HCT116 (cell line): ENCODE data around the gene SSU72. TPM values are rescaled to one million over a fixed set of nuclear protein-coding genes. Genes with fewer than 3 reads are reported as not detected.

Source experiments
- ATAC-seq: fragments of 200-7000 bp; cut with Tn5 transposase; 2 replicates; pipeline ENCODE4 v1.9.1; 2020; ENCODE audit warnings: mild to moderate bottlenecking, moderate library complexity
- BruUV-seq: library from RNA; stranded (reverse); fragments of 400-500 nt; replicated peaks from 2 replicates; lab custom pipeline; 2021; lab: Mats Ljungman, UMichigan
- CTCF ChIA-PET: fragments of 300-600 bp; sonication (Branson Sonifier 250); formaldehyde crosslinking; loops from one replicate; lab custom pipeline; 2021; ENCODE audit warnings: antibody characterized with exemption; lab: Charles Lee
- POLR2A ChIA-PET: fragments of 300-600, 350-600 bp; sonication (Branson Sonifier 250); formaldehyde crosslinking; loops from one replicate; lab custom pipeline; 2021; ENCODE audit warnings: antibody characterized with exemption; lab: Charles Lee
- RAD21 ChIA-PET, 2 experiments: fragments of 300-600 bp; sonication (Branson Sonifier 250); formaldehyde crosslinking; loops; one replicate each; lab custom pipeline; 2023; ENCODE audit warnings: low total read pairs in 2 of 2; ENCODE audit not compliant: uncharacterized antibody in 2 of 2, unreplicated experiment in 2 of 2, low non-redundant PET in 1 of 2; lab: Charles Lee
- DNase-seq: peaks from one replicate; pipeline ENCODE4 v3.0.0-alpha.2; 2010; ENCODE audit warnings: low read depth, low spot score
- H2AFZ ChIP-seq: fragments of 200-600 bp; shearing (Covaris generic), sonication (generic); 2 replicates; pipeline ENCODE4 v1.6.1; 2017; ENCODE audit warnings: low read depth, mixed run types, mixed read lengths, antibody characterized with exemption, low read length; ENCODE audit not compliant: poor library complexity, severe bottlenecking
- H3K27ac ChIP-seq: 2 replicates; pipeline ENCODE4 v1.5.1; 2012; ENCODE audit warnings: low read depth, low read length
- H3K27me3 ChIP-seq: fragments of 200-600 bp; sonication (generic); 2 replicates; pipeline ENCODE4 v1.6.1; 2016; ENCODE audit warnings: mixed run types, low read length, mixed read lengths; ENCODE audit not compliant: insufficient read depth
- H3K36me3 ChIP-seq, 2 experiments: fragments of 200-500 bp in 1 of 2; fragments of 200-600 bp in 1 of 2; sonication (Bioruptor generic) in 1 of 2; sonication (generic) in 1 of 2; 2 replicates each; pipeline versions ENCODE4 v1.5.1 to v1.6.1; 2014 to 2016; ENCODE audit warnings: low read length in 2 of 2, inconsistent platforms in 1 of 2, mixed read lengths in 1 of 2, mixed run types in 1 of 2; ENCODE audit not compliant: insufficient read depth in 2 of 2, control insufficient read depth in 1 of 2
- H3K4me1 ChIP-seq, 2 experiments: fragments of 200-600 bp in 1 of 2; sonication (generic) in 1 of 2; 2 replicates each; pipeline versions ENCODE4 v1.5.1 to v1.6.1; 2012 to 2017; ENCODE audit warnings: low read length in 2 of 2, inconsistent platforms in 1 of 2, mild to moderate bottlenecking in 1 of 2, mixed read lengths in 1 of 2, mixed run types in 1 of 2, moderate library complexity in 1 of 2; ENCODE audit not compliant: insufficient read depth in 2 of 2, control insufficient read depth in 1 of 2
- H3K4me2 ChIP-seq: fragments of 200-600 bp; sonication (generic); 2 replicates; pipeline ENCODE4 v1.6.1; 2017; ENCODE audit warnings: mixed run types, low read length, mixed read lengths
- H3K4me3 ChIP-seq, 2 experiments: fragments of 200-600 bp in 1 of 2; sonication (generic) in 1 of 2; replicated peaks in 1 of 2; 2 replicates each; pipeline ENCODE4 v1.5.1; 2011 to 2016; ENCODE audit warnings: low read length in 2 of 2, control low read depth in 1 of 2, low read depth in 1 of 2, mild to moderate bottlenecking in 1 of 2, mixed read lengths in 1 of 2, mixed run types in 1 of 2
- H3K79me2 ChIP-seq: fragments of 200-600 bp; sonication (generic); 2 replicates; pipeline ENCODE4 v1.6.1; 2017; ENCODE audit warnings: mild to moderate bottlenecking, mixed run types, low read length, moderate library complexity, mixed read lengths; ENCODE audit not compliant: insufficient read depth
- H3K9ac ChIP-seq: fragments of 200-600 bp; sonication (generic); 2 replicates; pipeline ENCODE4 v1.6.1; 2016; ENCODE audit warnings: low read length, mixed read lengths
- H3K9me2 ChIP-seq: fragments of 200-600 bp; sonication (generic), shearing (Covaris generic); 2 replicates; pipeline ENCODE4 v1.6.1; 2017; ENCODE audit warnings: mixed run types, mild to moderate bottlenecking, moderate library complexity; ENCODE audit not compliant: insufficient read depth
- H3K9me3 ChIP-seq, 2 experiments: fragments of 200-500 bp in 1 of 2; fragments of 200-600 bp in 1 of 2; sonication (Bioruptor generic) in 1 of 2; sonication (generic) in 1 of 2; 2 replicates each; pipeline ENCODE4 v1.6.1; 2014 to 2017; ENCODE audit warnings: low read length in 2 of 2, mixed read lengths in 2 of 2, inconsistent platforms in 1 of 2, low read depth in 1 of 2, mild to moderate bottlenecking in 1 of 2, mixed run types in 1 of 2, moderate library complexity in 1 of 2; ENCODE audit not compliant: control insufficient read depth in 1 of 2, insufficient read depth in 1 of 2
- H4K20me1 ChIP-seq: fragments of 200-600 bp; sonication (generic), shearing (Covaris generic); 2 replicates; pipeline ENCODE4 v1.6.1; 2017; ENCODE audit warnings: mixed run types, mild to moderate bottlenecking, moderate library complexity; ENCODE audit not compliant: insufficient read depth
- CBX3 ChIP-seq: IDR thresholded peaks from 2 replicates; pipeline ENCODE4 v1.6.1; 2012; ENCODE audit warnings: low read depth
- CTCF ChIP-seq, 3 experiments: fragments of 200-600 bp in 1 of 3; sonication (generic) in 1 of 3; IDR thresholded peaks in 2 of 3; conservative IDR thresholded peaks in 1 of 3; 2 replicates each; pipeline ENCODE4 v1.5.1; 2012 to 2017; ENCODE audit warnings: low read depth in 2 of 3, low read length in 2 of 3, antibody characterized with exemption in 1 of 3, borderline replicate concordance in 1 of 3, control low read depth in 1 of 3, mild to moderate bottlenecking in 1 of 3, mixed read lengths in 1 of 3, mixed run types in 1 of 3, moderate library complexity in 1 of 3; ENCODE audit not compliant: insufficient read depth in 1 of 3
- EGR1 ChIP-seq: IDR thresholded peaks from 2 replicates; pipeline ENCODE4 v1.6.1; 2012; ENCODE audit warnings: low read depth
- ELF1 ChIP-seq: IDR thresholded peaks from 2 replicates; pipeline ENCODE4 v1.6.1; 2012; ENCODE audit warnings: low read depth, borderline replicate concordance
- EZH2 ChIP-seq: fragments of 200-600 bp; sonication (generic); IDR thresholded peaks from 2 replicates; pipeline ENCODE4 v1.6.1; 2017; ENCODE audit warnings: antibody characterized with exemption, mixed run types
- MAX ChIP-seq: IDR thresholded peaks from 2 replicates; pipeline ENCODE4 v1.6.1; 2012
- POLR2A ChIP-seq: IDR thresholded peaks from 2 replicates; pipeline ENCODE4 v1.7.0; 2011; ENCODE audit warnings: borderline replicate concordance; ENCODE audit not compliant: insufficient read depth, insufficient read length; ENCODE audit errors: extremely low read depth
- POLR2AphosphoS5 ChIP-seq: IDR thresholded peaks from 2 replicates; pipeline ENCODE4 v1.6.1; 2011; ENCODE audit warnings: mild to moderate bottlenecking, low read depth, low read length, moderate library complexity
- RAD21 ChIP-seq: IDR thresholded peaks from 2 replicates; pipeline ENCODE4 v1.6.1; 2012; ENCODE audit warnings: low read depth, mild to moderate bottlenecking
- SIN3A ChIP-seq: IDR thresholded peaks from 2 replicates; pipeline ENCODE4 v1.6.1; 2012; ENCODE audit warnings: low read depth
- TCF7L2 ChIP-seq: IDR thresholded peaks from 2 replicates; pipeline ENCODE4 v1.7.0; 2011; ENCODE audit warnings: borderline replicate concordance, inconsistent platforms; ENCODE audit not compliant: insufficient read depth, insufficient read length; ENCODE audit errors: extremely low read depth
- YY1 ChIP-seq: IDR thresholded peaks from 2 replicates; pipeline ENCODE4 v1.6.1; 2011; ENCODE audit warnings: low read length, low read depth, moderate library complexity, mild to moderate bottlenecking; ENCODE audit not compliant: insufficient replicate concordance; ENCODE audit errors: extremely low read depth
- ZNF274 ChIP-seq: fragments of 200-500 bp; sonication (Bioruptor generic); IDR thresholded peaks from 2 replicates; pipeline ENCODE4 v1.6.1; 2014; ENCODE audit warnings: mild to moderate bottlenecking, low read depth, low read length, inconsistent platforms
- intact Hi-C: fragments of 100-400 bp; cut with micrococcal nuclease; formaldehyde crosslinking; loops from 2 replicates; pipeline ENCODE4 v1.10.0; 2022
- total RNA-seq: library from RNA; stranded (reverse); gene quantifications from one replicate; pipeline ENCODE4 v1.2.1, GENCODE V29; 2021; ENCODE audit not compliant: unreplicated experiment

SSU72 gene
- total RNA-seq, 1 experiment from 2014 or later: 134 TPM

- no TSS peak for BruUV-seq
- Histone ChIP-seq H3K36me3 (peaks cover 3 to 16% of the 10 kb centered on the region in 2 experiments; a peak in 3 of 4 replicates), H3K9me3 (no peaks in the 10 kb centered on the region), H3K4me1 (peaks cover 17 to 22% of the 10 kb centered on the region in 2 experiments), H3K79me2 (peaks cover 53% of the 10 kb centered on the region), H2AFZ (no peak overlapping the region), H4K20me1 (peaks cover 10% of the 10 kb centered on the region; the same call in 1 of the 2 replicates), H3K27me3 (no peaks in the 10 kb centered on the region), H3K4me2 (peak overlapping the region; percentile 72), H3K9me2 (no peaks in the 10 kb centered on the region), H3K9ac (peak overlapping the region; percentile 100), H3K27ac (peak overlapping the region; percentile 99), H3K4me3 (peak overlapping the region; percentile 84 to 97)
- ATAC-seq (peak; percentile 82), DNase-seq (no peak)
- ChIA-PET CTCF (no interaction called here), POLR2A (no interaction called here), RAD21 (no interaction called here)
- intact Hi-C loops: loop anchor here (5.0 kb wide), 1 partner anchor 62 kb away; the partner anchor contains the start of gene ATAD3A
- no peak for TF ChIP-seq EZH2
- peak in 1 of 3 experiments; percentile 26; a peak in 2 of 6 replicates for TF ChIP-seq CTCF (IDR thresholded peaks at IDR 0.05 in 2 of 3, conservative IDR thresholded peaks at IDR 0.05 in 1 of 3; ENCODE audit: borderline replicate concordance in 1 of 3, insufficient read depth in 1 of 3, low read depth in 2 of 3, low read length in 2 of 3)
- TF ChIP-seq ELF1: no peak
- no peak for TF ChIP-seq CBX3
- peak; percentile 95 for TF ChIP-seq YY1
- TF ChIP-seq ZNF274: no peak
- TF ChIP-seq RAD21: no peak; the same call in 1 of the 2 replicates
- TF ChIP-seq EGR1: no peak
- no peak for TF ChIP-seq POLR2AphosphoS5
- TF ChIP-seq SIN3A: peak; percentile 38; the same call in 1 of the 2 replicates
- TF ChIP-seq POLR2A: peak; percentile 2
- TF ChIP-seq MAX: peak; percentile 14
- no peak for TF ChIP-seq TCF7L2
Measured at GRCh38 chr1:1573843-1574720, 581 bp downstream of the SSU72 start.
